ENCODE data around the gene FAM222A.

- TF ChIP-seq CTCF (IDR thresholded peaks at IDR 0.05) (no peak), POLR2A (IDR thresholded peaks at IDR 0.05) (no peak)
These were observed 16.4 kb upstream of the FAM222A start for GRCh38 chr12:109697270-109697553.

Data from uterus (tissue), 2 donors.